HG03095 (cell line): ENCODE measurements around the gene WIF1.

Experiments
- ATAC-seq: cut with Tn5 transposase; IDR thresholded peaks from one replicate; pipeline ENCODE4 v1.9.1; 2021; ENCODE audit warnings: moderate library complexity; ENCODE audit not compliant: unreplicated experiment

WIF1 gene

GRCh38 chr12:65122703-65123102 lies 1.6 kb upstream of the WIF1 start:
- ATAC-seq, result no peak

- ATAC-seq, result no peak
Measured at GRCh38 chr12:65121956-65122469, 908 bp upstream of the WIF1 start.

- ATAC-seq, result no peak
Measured at GRCh38 chr12:65119063-65119462, 2.0 kb downstream of the WIF1 start.

- no peak for ATAC-seq
Measured at GRCh38 chr12:65113621-65114035, 7.5 kb downstream of the WIF1 start.

GRCh38 chr12:65106948-65107347 lies 14.2 kb downstream of the WIF1 start:
- ATAC-seq, result no peak

GRCh38 chr12:65100140-65100539 lies 21.0 kb downstream of the WIF1 start:
- ATAC-seq, result no peak

- ATAC-seq, result no peak
Measured at GRCh38 chr12:65099182-65099581, 21.9 kb downstream of the WIF1 start.

GRCh38 chr12:65098364-65098763 lies 22.7 kb downstream of the WIF1 start:
- no peak for ATAC-seq

GRCh38 chr12:65094722-65095121 lies 26.4 kb downstream of the WIF1 start:
- no peak for ATAC-seq

GRCh38 chr12:65093606-65094005 lies 27.5 kb downstream of the WIF1 start:
- ATAC-seq, result no peak

- ATAC-seq, result no peak
Measured at GRCh38 chr12:65090461-65090860, 30.6 kb downstream of the WIF1 start.

GRCh38 chr12:65086236-65086635 lies 34.9 kb downstream of the WIF1 start:
- ATAC-seq, result no peak

- no peak for ATAC-seq
Measured at GRCh38 chr12:65084579-65084978, 36.5 kb downstream of the WIF1 start.

- no peak for ATAC-seq
Measured at GRCh38 chr12:65083581-65083980, 37.5 kb downstream of the WIF1 start.

GRCh38 chr12:65082406-65082805 lies 38.7 kb downstream of the WIF1 start:
- no peak for ATAC-seq

GRCh38 chr12:65081496-65081895 lies 39.6 kb downstream of the WIF1 start:
- ATAC-seq, result no peak

- no peak for ATAC-seq
Measured at GRCh38 chr12:65074932-65075331, 46.2 kb downstream of the WIF1 start.

GRCh38 chr12:65069336-65069735 lies 51.8 kb downstream of the WIF1 start:
- ATAC-seq, result no peak

GRCh38 chr12:65067383-65067782 lies 53.7 kb downstream of the WIF1 start:
- ATAC-seq, result no peak

- ATAC-seq, result no peak
Measured at GRCh38 chr12:65055859-65056258, 65.2 kb downstream of the WIF1 start.

- ATAC-seq, result no peak
Measured at GRCh38 chr12:65051218-65051617, 69.9 kb downstream of the WIF1 start.

- ATAC-seq, result no peak
Measured at GRCh38 chr12:65045269-65045668, 75.8 kb downstream of the WIF1 start.

GRCh38 chr12:65039301-65039700 lies 81.8 kb downstream of the WIF1 start:
- ATAC-seq, result no peak

GRCh38 chr12:65025136-65025535 lies 96.0 kb downstream of the WIF1 start:
- ATAC-seq, result no peak
